NCI-H1694 (cell line): ENCODE data around the gene UBE2K.
"Not testable (repeated sequence)": the region's sequence is repeated elsewhere in the genome, so short reads cannot be mapped to it uniquely, and the experiment has no call there.

Source experiments
- DNase-seq: peaks from one replicate; lab custom pipeline; 2025; lab: John Stamatoyannopoulos, UW

UBE2K gene, protein sequence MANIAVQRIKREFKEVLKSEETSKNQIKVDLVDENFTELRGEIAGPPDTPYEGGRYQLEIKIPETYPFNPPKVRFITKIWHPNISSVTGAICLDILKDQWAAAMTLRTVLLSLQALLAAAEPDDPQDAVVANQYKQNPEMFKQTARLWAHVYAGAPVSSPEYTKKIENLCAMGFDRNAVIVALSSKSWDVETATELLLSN

DNA sequence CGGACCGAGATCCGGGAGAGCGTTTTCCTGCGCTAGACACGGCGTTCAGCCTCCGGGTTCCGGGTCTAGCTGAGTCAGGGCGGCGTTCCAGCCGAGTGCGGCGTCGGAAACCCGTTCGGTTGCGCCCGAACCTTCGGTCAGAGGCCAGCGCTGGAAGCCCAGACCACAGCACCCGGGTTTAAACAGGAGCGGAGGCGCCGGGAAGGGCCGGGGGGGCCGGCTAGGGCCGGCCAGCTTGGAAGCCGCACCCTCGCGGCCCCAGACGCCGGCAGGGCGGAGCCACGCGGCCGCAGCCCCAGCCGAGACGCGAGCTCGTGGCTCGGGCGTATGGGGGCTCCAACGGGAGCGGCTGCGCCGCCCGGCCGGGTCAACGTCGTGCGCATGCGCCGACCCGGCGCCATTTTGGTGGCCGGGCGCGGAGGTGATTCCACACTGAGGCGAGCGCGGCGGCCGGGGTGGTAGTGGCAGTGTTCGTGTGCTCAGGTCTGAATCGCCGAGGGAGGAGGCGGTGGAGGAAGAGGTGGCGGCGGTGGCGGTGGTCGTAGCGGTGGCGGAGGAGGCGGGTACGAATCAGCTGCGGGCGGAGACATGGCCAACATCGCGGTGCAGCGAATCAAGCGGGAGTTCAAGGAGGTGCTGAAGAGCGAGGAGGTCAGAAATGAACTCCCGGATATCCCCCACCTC lies at the start of gene UBE2K:
TSS of gene UBE2K (plus strand) at position 397 of the 684 bp plus-strand sequence. CDS start at position 589, 192 bp downstream.
- DNase-seq: peak; percentile 49

DNA sequence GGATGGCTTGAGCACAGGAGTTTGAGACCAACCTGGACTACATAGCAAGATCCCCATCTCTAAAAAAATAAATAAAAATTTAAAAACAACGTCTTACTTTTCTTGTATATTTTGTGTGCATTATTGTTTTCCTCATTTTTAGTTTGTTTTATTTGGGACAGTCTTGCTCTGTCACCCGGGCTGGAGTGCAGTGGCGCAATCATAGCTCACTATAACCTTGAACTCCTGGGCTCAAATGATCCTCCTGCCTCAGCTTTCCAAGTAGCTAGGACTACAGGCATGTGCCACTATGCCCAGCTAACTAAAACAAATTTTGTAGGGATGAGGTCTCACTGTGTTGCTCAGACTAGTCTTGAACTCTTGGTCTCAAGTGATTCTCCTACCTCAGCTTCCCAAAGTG lies 49.7 kb upstream of the UBE2K start:
- no peak for DNase-seq

DNA sequence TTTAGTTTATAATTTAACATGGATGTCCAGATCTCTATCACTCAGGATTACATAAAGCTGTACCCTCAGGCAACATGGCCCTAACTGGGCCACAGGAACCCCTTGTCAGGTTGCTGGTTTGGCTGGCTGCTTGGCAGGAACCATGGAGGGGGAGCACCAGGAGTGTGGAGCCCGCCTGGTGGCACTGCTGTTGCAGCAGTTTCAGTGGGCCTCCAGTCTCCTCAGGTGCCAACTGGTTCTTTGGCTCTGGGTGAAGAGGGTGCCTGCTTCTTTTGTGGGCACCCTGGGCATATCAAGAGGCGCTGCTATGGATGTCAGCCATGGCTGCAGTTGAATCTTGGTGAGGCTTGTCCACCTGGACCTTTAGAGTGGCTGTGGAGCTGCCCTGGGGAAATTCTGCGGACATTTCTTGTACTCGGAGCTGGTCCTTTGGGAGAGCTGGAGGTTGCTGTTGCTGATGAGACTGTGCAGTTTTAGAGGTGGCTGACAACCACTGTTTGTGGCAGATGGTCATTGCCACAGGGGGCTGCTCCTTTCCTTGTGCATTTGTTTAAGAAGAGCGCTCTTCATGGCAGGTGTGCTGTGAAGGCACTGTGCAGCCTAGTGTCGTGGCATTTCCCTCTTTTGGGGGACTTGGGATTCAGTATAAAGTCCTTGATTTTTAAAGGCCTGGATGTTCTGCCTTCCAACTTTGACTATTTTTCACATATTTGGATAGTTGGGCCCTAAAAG lies 48.9 kb upstream of the UBE2K start:
- no peak for DNase-seq

DNA sequence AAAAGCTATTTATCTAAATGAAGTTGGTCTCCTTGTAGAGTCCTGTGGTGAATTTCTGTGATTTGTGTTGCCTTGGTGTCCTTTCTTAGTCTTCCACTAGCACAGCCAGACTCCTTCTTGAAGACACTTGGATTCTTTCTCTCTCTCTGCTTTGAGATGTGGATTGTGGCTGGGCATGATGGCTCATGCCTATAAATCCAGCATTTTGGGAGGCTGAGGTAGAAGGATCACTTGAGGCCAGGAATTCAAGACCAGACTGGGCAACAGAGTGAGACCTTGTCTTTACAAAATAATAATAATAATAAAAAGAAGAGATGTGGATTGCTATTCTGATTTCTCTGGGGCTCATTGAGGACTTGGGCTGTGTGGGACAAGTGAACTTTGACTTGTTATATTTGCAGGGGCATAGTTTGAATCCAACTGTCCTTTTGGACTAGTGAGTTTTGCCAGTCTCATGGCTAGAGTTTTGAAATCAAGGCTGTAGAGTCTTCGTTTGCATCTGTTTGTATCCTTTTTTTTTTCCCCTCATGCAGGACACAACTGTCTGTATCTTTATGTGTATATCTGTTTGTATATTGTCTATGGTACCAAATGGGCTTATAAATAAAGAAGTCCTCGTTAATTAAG lies 48.2 kb upstream of the UBE2K start:
- DNase-seq: no peak

DNA sequence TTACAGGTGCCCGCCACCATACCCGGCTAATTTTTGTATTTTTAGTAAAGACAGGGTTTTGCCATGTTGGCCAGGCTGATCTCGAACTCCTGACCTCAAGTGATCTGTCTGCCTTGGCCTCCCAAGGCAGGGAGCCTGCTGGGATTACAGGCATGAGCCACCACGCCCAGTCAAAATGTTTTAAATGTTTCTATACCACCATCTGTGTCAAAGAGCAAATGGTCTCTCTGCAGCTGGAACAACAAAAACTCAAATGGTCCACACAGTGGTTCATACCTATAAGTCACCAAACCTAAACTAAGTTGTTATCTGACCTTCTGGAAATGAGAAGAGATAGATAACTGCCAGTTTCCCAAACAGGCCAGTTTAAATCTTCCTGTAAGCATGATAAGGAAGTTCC lies 46.4 kb upstream of the UBE2K start:
- DNase-seq: not testable (repeated sequence)

DNA sequence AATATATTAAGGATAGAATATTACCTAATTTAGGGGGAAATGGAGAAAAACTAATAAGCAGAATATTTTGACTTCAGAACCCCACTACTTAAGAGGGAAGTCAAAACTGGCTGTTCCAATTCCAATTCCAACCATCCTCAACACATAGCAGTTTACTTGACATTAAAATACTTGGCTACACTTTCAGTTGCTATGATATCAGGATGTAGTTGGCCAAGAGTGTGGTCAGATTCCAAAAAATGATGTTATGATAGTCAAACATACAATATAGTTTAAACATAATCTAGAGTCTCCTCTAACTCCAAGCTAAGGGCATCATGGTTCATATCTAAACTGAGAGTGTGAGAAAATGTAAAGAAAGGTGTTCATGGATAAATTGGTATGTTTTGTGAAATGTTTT lies 42.7 kb upstream of the UBE2K start:
- DNase-seq: no peak

DNA sequence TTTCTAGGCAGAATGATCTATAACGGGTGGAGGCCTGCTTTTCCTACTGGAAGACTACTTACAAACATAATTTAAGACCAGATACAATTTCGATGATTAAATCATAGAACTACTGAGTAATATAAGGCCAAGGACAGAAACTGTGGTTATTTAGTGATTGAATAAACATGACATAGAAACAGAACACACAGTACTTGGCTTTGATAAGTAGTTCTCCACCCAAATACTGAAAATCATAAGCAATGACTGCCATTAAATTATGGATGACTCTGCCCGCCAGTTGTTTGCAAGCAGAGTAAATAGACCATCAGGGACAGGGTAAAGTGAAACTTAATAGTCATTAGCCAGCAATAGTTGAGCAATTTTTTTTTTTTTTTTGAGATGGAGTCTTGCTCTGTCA lies 42.1 kb upstream of the UBE2K start:
- DNase-seq: no peak

DNA sequence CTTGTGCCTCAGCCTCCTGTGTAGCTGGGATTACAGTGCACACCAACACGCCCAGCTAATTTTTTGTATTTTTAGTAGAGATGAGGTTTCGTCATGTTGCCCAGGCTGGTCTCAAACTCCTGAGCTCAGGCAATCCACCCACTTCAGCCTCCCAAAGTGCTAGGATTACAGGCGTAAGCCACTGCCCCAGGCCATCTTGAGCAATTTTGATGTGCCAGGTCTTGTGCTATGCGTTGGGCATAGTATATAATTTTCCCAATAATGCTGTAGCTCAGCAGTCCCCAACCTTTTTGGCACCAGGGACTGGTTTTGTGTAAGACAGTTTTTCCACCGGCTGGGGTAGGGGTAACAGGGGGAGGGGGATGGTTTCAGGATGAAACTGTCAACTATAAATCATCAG lies 41.3 kb upstream of the UBE2K start:
- not testable (repeated sequence) for DNase-seq

DNA sequence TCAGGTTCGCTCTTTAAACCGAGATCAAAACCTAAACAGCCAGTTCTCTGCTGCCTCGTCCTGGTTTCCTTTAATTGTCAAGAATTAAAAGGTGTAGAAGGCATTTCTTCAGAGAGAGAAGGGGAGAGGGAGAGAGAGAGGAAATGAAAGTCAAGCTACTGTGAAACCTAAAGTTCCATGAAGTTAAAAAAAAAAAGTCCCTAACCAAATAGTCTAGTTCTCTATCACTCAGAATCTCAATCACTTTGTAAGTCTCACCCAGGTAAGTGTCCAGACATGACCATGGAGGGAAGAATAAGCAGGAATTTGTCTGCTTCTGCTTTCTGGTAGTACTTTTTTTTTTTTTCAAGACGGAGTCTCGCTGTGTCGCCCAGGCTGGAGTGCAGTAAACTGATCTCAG lies 40.5 kb upstream of the UBE2K start:
- no peak for DNase-seq

DNA sequence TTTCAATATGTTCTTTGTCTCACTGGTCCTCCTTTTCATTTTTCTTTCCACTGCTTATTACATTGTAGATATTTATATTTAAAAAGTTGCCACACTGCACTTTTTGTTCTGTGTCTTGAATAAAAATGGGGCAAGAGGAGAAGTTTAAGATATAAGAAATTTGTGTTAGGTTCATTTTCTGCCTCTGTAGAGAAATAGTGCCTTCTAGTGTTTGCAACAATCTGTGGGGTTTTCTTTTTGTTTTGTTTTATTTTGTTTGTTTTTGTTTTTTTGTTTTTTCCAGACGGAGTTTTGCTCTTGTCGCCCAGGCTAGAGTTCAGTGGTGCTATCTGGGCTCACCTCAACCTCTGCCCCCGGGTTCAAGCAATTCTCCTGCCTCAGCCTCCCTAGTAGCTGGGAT lies 39.2 kb upstream of the UBE2K start:
- no peak for DNase-seq

DNA sequence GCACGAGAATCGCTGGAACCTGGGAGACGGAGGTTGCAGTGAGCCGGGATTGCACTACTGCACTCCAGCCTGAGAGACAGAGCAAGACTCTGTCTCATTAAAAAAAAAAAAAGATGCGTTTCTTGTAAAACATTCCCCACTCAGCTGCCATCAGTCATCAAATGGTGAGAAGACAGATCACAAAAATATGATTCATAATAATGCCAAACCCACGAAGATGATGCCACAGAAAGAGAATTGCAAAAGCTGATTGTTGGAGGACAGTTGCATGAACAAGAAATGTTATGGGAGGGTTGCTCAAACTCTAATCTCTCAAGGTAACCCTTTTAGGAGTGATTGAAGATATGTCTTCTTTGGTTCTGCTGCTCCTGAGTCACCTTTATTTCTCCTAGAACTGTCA lies 37.9 kb upstream of the UBE2K start:
- no peak for DNase-seq

DNA sequence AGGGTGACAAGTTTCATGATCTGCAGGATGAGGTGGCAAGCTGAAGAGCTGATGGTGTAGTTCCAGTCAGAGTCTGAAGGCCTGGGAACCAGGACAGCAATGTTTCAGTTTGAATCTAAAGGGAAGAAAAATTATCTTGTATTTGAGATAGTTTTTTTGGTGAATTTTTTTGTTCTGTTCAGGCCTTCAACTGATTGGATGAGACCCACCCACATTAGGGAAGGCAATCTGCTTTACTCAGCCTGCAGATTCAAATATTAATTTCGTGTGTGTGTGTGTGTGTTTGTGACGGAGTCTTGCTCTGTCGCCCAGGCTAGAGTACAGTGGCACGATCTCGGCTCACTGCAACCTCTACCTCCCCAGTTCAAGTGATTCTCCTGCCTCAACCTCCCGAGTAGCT lies 37.2 kb upstream of the UBE2K start:
- no peak for DNase-seq

DNA sequence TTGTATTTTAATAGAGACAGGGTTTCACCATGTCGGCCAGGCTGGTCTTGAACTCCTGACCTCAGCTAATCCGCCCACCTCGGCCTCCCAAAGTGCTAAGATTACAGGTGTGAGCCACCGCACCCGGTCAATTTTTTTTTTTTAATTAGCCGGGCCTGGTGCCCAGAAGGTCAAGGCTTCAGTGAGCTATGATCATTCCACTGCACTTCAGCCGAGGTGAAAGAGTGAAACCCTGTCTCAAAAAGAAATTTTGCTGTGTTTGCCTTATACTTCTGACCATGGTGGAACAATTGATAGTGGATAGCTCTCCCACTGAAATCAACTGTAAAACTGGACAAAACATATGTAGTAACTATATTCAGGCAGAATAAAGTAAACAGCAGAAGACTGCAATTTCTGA lies 35.3 kb upstream of the UBE2K start:
- DNase-seq: no peak

DNA sequence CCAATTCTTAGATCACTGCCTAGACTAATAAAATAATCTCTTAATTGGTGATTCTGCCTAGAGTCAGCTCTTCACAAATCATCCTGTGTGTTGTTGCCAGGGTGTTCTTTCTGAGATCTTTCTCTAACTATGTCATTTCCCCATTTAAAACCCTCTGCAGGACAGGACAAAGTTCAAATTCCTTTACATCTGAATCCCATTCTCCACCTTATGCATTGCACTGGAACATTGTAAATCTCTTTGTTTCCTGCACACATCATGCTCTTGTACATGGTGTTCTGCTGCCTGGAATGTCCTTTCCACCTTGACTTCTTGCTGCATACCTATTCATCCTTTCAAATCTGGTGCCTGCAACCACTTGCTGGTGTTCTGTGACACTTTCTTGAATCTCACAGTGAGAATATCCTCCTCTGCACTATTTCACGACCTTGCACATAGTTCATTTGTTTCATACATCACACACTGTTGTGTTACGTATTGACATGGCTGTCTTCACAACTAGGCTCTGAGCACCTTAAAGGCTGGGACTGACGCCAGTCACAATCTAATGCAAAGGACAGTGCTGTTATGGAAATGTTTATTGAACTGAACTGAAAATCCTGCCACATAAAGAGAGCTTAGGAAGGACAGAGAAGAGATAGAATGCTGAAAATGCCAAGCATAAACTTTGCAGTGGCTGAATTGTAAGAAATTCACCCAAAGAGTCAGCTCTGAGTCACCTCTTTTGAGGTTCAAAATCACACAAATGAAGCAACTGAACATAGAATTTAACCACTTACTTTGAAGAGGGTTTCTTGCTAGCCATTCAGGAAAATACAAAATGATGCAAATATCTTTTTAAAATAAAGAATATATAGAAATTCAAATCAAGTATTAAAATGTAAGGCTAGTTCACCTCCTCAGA lies 32.9 kb upstream of the UBE2K start:
- DNase-seq: no peak

DNA sequence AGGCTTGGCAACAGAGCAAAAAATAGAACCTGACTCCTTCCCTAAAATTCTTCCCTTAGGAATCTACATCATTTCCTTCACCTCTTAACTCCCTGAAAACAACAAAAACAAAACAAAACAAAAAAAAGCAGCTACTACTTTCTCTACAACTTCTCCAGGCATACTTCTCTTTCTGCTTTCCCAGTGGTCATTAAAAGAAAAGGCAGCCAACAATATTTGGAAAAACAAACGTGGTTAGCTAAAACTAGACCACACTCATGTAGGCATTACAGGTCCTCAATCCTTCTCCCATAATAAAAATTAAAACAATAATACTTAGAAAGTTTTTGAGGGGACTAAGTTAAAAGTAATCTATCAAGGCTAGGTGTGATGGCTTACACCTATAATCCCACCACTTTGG lies 30.2 kb upstream of the UBE2K start:
- DNase-seq: no peak

DNA sequence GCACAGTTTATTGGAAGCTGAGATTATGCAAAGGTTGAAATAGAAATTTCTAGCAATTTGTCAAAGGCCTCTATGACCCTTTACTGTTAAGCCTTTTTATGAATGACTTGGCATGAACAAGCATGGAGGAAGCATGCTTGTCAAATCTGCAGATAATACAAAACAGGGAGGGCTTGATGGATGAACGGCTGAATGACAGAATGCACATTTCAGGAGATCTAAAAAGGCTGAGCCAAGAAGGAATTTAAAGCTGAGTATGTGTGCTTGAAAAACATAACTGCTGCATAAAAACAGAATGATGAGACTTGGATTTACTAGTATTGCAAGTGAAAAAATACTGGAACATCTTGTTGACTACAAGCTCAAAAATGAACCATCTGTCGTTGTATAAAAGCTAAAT lies 29.0 kb upstream of the UBE2K start:
- DNase-seq: no peak

DNA sequence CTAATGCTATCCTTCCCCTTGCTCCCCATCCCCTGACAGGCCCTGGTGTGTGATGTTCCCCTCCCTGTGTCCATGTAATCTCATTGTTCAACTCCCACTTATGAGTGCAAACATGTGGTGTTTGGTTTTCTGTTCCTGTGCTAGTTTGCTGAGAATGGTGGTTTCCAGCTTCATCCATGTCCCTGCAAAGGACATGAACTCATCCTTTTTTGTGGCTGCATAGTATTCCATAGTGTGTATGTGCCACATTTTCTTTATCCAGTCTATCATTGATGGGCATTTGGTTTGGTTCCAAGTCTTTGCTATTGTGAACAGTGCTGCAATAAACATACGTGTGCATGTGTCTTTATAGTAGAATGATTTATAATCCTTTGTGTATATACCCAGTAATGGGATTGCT lies 27.6 kb upstream of the UBE2K start:
- not testable (repeated sequence) for DNase-seq

DNA sequence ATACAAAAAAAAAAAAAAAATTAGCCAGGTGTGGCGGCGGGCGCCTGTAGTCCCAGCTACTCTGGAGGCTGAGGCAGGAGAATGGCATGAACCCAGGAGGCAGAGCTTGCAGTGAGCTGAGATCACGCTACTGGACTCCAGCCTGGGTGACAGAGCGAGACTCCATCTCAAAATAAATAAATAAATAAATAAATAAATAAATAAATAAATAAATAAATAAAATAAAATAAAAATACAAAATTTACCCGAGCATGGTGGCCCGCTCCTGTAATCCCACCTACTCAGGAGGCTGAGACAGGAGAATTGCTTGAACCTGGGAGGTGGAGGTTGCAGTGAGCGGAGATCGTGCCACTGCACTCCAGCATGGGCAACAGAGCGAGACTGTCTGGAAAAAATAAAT lies 22.3 kb upstream of the UBE2K start:
- not testable (repeated sequence) for DNase-seq

DNA sequence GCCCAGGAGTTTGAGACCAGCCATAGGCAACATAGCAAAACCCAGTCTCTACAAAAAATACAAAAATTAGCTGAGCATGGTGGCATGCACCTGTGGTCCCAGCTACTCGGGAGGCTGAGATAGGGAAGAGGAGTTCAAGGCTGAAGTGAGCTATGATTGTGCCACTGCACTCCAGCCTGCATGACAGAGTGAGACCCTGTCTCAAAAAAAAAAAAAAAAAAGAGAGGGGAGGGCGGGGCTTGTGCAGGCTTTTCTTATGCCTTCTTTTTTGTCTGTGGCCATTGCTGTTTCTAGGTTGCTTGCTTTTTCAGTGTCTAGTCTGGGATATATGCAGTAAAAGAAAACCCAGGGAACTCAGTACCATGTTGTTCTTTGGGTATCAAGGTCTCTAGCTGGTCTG lies 16.9 kb upstream of the UBE2K start:
- not testable (repeated sequence) for DNase-seq

DNA sequence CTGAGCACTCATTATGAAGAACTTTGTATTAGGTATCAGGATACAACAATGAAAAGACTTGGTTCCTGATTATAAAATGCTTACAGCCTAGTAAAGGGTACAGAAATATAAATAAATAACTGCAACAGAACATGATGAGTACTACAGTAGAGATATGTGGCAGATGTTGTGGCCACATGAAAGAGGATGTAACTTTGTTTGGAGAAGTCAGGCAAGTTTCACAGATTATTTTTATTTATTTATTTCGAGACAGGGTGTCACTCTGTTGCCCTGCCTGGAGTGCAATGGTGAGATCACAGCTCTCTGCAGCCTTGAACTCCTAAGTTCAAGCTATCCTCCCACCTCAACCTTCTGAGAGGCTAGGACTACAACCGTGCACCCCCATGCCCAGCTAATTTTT lies 15.8 kb upstream of the UBE2K start:
- no peak for DNase-seq

DNA sequence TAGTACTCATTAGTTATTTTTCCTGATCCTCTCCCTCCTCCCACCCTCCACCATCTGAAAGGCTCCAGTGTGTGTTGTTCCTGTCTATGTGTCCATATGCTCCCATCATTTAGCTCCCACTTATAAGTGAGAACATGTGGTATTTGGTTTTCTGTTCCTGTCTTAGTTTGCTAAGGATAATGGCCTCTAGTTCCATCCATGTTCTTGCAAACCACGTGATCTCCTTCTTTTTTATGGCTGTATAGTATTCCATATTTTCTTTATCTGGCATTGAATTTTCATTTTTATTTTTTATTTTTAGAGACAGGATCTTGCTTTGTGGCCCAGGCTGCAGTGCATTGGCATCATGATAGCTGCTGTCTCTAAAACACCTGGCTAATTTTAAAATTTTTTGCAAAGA lies 11.9 kb upstream of the UBE2K start:
- no peak for DNase-seq

DNA sequence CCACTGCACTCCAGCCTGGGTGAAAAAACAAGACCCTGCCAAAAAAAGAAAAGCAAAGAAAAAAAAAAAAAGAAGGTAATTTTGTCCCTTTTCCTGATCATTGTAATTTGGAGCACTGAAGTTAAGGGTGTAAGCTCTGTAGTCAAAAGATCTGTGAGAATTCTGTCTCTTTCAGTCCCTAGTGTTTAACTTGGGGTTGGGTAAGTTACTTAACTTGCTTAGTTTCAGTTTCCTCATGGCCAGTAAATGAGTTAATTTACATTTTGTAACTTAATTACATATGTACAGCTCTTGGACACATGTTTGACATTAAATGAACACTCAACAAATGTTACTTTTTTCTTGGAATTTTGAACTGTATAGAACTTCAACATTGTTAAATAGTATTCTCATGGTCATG lies 10.9 kb upstream of the UBE2K start:
- no peak for DNase-seq
